ENCODE results near the gene AFG3L2. TPM values are rescaled to one million over a fixed set of nuclear protein-coding genes. Genes with fewer than 3 reads are reported as not detected.
A peak's percentile ranks its signal among the peaks of the same experiment; 100 is the strongest.

Gene AFG3L2
- total and polyA plus RNA-seq, 2 of the 8 experiments (the other 6 are each of a cell fraction or from before 2014, with no cell fraction given): 29.7 to 84.8 TPM

GRCh38 chr18:12307701-12308385 is 69.2 kb downstream of the AFG3L2 start, which contains the start of gene TUBB6 (continued):
- TF ChIP-seq CBX5 (IDR thresholded peaks at IDR 0.05; ENCODE audit: low read depth, low read length) (no peak), SIRT6 (IDR thresholded peaks at IDR 0.05; ENCODE audit: low read length) (no peak), FOSL1 (IDR thresholded peaks at IDR 0.05; ENCODE audit: insufficient read depth, low read depth, low read length) (0 out of 2 replicates have a peak, but pooled peaks have one; percentile 38), SUZ12 (IDR thresholded peaks at IDR 0.05; ENCODE audit: low read length) (no peak), KDM1A (IDR thresholded peaks at IDR 0.05; ENCODE audit: borderline replicate concordance, low read length) (no peak), RXRA (IDR thresholded peaks at IDR 0.05; ENCODE audit: insufficient read depth, low read depth, low read length) (no peak), POLR2A (IDR thresholded peaks at IDR 0.05; ENCODE audit: control extremely low read depth in 1 of 2, low read depth in 2 of 2, low read length in 2 of 2) (peak in 1 of 2 experiments; percentile 50; a peak in 1 of 3 replicates), POU5F1 (IDR thresholded peaks at IDR 0.05; ENCODE audit: low read depth, low read length) (no peak), POLR2AphosphoS5 (IDR thresholded peaks at IDR 0.05; ENCODE audit: low read depth, low read length) (peak; percentile 77), ZNF274 (IDR thresholded peaks at IDR 0.05; ENCODE audit: borderline replicate concordance, extremely low read depth, low read length) (no peak), SP2 (IDR thresholded peaks at IDR 0.05; ENCODE audit: low read length) (no peak), EZH2 (IDR thresholded peaks at IDR 0.05; ENCODE audit: low read depth, low read length, severe bottlenecking) (no peak), RNF2 (IDR thresholded peaks at IDR 0.05; ENCODE audit: borderline replicate concordance, low read depth, low read length, missing control alignments, poor library complexity, severe bottlenecking) (no peak), CTCF (IDR thresholded peaks at IDR 0.05; ENCODE audit: control extremely low read depth in 1 of 3, insufficient read depth in 1 of 3, low read depth in 1 of 3, low read length in 3 of 3) (no peak), CREB1 (IDR thresholded peaks at IDR 0.05) (no peak), E2F6 (IDR thresholded peaks at IDR 0.05) (no peak), CTBP2 (IDR thresholded peaks at IDR 0.05; ENCODE audit: borderline replicate concordance, insufficient read depth, insufficient read length, low read length) (no peak), TEAD4 (IDR thresholded peaks at IDR 0.05; ENCODE audit: low read depth, low read length) (no peak), GABPA (IDR thresholded peaks at IDR 0.05; ENCODE audit: borderline replicate concordance, insufficient read depth, low read length) (no peak), TAF7 (optimal IDR thresholded peaks at IDR 0.05; ENCODE audit: borderline replicate concordance, low read depth, low read length) (peak; percentile 59)
- TF ChIP-seq, protein P1, sequence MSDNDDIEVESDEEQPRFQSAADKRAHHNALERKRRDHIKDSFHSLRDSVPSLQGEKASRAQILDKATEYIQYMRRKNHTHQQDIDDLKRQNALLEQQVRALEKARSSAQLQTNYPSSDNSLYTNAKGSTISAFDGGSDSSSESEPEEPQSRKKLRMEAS (IDR thresholded peaks at IDR 0.05): peak; percentile 7; the same call in 1 of the 2 replicates

Data from H1 (cell line).